Activated gamma-delta T cell (primary cell): ENCODE results near the gene DENND1B.

Experiments used
- DNase-seq: peaks from one replicate; lab custom pipeline; 2025; lab: John Stamatoyannopoulos, UW
- total RNA-seq, 2 donors: gene quantifications; one replicate each; lab custom pipeline; 2026; lab: John Stamatoyannopoulos, UW

The DENND1B gene, protein sequence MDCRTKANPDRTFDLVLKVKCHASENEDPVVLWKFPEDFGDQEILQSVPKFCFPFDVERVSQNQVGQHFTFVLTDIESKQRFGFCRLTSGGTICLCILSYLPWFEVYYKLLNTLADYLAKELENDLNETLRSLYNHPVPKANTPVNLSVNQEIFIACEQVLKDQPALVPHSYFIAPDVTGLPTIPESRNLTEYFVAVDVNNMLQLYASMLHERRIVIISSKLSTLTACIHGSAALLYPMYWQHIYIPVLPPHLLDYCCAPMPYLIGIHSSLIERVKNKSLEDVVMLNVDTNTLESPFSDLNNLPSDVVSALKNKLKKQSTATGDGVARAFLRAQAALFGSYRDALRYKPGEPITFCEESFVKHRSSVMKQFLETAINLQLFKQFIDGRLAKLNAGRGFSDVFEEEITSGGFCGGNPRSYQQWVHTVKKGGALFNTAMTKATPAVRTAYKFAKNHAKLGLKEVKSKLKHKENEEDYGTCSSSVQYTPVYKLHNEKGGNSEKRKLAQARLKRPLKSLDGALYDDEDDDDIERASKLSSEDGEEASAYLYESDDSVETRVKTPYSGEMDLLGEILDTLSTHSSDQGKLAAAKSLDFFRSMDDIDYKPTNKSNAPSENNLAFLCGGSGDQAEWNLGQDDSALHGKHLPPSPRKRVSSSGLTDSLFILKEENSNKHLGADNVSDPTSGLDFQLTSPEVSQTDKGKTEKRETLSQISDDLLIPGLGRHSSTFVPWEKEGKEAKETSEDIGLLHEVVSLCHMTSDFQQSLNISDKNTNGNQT
- 45.9 to 61.7 reads per million in 2 donors for total RNA-seq

- DNase-seq: peak; percentile 82
Measured at GRCh38 chr1:197775282-197776262, at the start of gene DENND1B. DENND1B (minus strand) TSS chr1:197775480; CDS start chr1:197775155, 325 bp downstream.

DNA sequence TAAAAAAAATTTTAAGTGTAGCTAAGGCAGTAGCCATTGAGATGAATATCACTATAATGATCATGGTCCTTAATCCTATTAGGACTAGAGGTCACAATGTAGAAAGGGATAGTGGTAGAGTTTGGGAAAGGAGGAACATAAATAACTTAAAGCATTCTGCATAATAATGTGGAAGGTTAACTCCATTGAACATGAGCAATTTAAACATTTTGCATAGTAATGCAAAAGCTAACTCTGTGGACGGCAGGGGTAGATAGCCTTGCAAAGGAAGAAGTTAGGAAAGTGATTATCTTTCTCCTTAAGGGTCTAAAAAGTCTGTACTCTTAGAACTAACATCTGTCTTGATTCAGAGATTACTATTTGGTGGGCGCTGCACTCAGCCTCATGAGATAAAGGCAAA is 39.0 kb upstream of the DENND1B start:
- DNase-seq: no peak

- DNase-seq: no peak
Measured at GRCh38 chr1:197813741-197814140, 38.5 kb upstream of the DENND1B start.

DNA sequence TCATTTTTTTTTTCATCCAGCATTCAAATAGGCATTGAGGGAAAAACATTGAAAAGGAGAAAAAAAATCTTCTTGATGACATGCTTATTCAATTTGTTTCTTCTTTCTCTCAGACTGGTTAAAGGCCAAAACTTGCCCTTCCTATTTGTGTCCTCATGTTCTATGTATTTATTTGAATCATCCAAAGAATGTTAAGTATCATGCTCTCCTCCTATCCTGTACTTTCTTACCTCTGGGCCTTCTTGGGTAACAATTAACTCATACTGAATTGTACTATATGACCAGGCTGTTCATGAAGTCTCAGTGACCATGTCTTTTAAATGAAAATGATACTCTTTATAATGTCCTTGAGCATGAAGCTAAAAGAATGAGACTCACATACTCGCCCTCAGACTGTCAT is 36.5 kb upstream of the DENND1B start:
- no peak for DNase-seq

DNA sequence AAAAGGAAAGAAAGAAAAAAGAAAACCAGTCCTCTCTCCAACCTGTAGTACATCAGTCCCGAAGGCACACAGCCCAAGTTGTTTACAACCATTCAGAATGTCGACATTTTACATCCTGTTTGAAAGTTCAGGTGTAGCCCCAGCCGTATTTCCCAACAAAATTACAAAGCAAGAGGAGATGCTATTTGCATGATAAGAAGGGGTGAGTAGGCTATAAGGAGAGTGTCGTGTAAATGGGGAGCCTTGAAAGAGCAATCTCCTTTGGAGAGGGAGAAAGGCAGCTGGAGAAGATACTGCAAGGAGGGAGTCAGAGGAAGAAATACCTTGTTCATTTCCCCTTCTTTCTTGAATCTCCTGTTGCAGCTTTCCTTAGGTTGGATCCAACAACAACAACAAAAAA is 35.5 kb upstream of the DENND1B start:
- no peak for DNase-seq

DNA sequence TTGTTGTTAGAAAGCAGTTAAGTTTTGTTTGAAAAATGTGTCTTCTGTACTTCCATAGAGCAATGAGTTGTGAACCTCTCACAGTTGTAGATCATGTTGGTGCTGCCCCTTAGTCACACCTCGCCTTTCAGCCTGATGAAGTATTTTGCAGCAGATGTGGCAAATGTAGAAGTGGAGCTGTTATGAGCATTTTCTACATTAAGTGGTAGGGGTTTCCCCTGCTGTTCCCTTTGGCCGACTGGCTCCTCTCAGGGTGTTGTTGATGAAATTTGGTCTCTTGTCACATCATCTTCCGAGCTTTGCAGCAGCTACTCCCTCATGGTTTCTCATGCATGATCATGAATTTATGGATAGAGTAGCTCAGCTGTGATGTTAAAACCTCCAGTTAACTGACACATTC is 33.6 kb upstream of the DENND1B start:
- DNase-seq: no peak

GRCh38 chr1:197807739-197808453 is 32.6 kb upstream of the DENND1B start:
- DNase-seq: no peak

- DNase-seq: no peak
Measured at GRCh38 chr1:197807216-197807615, 31.9 kb upstream of the DENND1B start.

DNA sequence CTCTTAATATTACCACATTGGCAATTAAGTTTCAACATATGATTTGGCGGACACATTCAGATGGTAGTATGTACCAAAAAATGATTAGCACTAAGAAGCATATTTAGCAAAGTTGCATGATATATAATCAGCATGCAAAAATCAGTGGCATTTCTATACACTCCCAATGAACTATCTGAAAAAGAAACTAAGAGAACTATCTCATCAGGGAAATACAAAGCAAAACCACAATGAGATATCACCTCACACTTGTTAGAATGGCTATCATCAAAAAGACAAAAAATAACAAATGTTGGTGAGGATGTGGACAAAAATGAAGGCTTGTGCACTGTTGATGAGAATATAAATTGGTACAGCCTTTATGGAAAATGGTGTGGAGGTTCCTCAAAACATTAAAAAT is 31.4 kb upstream of the DENND1B start:
- no peak for DNase-seq

DNA sequence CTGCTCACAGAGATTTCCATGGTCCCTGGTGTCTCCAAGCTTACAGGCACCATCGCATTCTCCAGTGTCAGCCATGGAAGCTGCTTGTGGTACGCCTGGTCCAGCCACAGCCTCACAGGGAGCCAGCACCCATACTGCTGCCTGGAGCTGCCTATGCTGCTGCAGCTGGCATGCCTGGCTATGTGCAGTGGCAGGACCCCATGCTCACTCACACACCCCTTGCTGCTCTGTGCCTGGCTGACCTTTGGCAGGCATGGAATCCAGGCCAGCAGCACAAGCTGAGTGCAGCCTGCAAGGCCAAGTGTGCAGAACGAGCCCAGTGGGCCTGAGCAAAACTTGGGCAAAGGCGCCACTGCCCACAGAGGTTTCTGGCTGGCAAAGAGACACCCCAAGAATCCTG is 26.4 kb upstream of the DENND1B start:
- DNase-seq: no peak

- DNase-seq: no peak
Measured at GRCh38 chr1:197801111-197801482, 25.8 kb upstream of the DENND1B start.

DNA sequence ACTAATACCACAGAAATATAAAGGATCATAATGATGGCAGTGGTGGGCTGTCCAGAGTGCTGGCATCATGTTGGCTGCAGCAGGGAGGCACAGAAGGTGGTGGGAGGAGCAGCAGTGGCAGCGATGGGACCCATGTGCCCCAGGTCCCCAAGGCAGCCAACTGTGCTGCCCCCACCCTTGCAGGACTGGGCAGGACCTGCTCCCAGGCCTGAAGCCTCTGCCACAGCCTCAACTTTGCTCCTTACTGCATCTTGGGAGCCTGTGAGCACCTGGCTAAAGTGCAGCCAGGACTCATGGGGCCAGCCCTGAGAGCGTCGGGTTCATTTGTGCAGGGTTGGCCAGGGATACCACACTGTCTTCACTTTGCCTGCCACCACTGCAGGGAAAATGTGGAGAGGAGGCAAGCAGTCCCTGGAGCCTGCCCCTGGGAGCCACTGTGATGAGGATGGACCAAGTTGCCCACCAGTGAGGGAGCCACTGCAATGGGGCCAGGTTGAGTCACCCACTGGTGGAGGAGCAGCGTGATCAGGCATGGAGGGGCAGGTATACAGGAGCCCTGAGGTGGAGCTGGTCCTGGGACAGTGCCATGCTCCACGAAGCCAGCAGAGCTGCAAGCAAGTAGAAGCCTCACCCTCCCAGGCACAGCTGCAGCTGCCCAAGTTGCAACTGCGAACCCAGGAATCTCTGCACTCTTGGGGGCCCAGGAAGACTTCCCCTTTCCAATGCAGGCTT is 25.3 kb upstream of the DENND1B start:
- DNase-seq: no peak

DNA sequence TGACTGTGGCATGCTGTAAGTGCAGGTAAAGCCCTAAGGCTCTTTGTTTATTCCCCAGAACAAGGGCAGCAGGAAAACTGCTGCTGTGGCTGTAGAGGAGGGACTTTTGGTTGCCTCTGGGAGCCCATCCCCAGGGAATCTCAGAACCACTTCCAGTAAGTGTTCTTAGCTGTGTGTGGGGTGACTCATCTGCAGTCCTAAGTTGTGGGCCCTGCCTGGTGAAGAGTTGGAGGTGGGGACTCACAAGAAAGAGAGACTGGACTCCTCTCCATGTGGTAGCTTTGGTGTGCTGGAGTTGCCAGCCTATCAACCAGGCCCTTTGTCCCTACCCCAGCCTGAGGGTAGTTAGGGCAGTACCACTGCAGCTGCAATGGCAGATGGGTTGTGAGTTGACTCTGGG is 24.0 kb upstream of the DENND1B start:
- DNase-seq: no peak

- DNase-seq: no peak
Measured at GRCh38 chr1:197798492-197798891, 23.2 kb upstream of the DENND1B start.

DNA sequence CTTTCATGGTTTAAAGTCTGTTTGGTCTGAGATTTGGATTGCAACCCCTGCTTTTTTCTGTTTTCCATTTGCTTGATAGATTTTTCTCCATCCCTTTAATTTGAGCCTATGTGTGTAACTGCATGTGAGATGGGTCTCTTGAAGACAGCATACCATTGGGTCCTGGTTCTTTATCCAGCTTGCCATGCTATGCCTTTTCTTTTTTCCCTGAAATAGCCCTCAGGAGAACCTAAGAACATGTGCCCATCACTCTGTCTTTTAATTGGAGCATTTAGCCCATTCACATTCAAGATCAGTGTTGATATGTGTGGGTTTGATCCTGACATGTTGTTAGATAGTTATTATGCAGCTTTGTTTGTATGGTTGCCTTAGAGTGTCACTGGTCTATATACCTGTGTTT is 21.7 kb upstream of the DENND1B start:
- DNase-seq: no peak

DNA sequence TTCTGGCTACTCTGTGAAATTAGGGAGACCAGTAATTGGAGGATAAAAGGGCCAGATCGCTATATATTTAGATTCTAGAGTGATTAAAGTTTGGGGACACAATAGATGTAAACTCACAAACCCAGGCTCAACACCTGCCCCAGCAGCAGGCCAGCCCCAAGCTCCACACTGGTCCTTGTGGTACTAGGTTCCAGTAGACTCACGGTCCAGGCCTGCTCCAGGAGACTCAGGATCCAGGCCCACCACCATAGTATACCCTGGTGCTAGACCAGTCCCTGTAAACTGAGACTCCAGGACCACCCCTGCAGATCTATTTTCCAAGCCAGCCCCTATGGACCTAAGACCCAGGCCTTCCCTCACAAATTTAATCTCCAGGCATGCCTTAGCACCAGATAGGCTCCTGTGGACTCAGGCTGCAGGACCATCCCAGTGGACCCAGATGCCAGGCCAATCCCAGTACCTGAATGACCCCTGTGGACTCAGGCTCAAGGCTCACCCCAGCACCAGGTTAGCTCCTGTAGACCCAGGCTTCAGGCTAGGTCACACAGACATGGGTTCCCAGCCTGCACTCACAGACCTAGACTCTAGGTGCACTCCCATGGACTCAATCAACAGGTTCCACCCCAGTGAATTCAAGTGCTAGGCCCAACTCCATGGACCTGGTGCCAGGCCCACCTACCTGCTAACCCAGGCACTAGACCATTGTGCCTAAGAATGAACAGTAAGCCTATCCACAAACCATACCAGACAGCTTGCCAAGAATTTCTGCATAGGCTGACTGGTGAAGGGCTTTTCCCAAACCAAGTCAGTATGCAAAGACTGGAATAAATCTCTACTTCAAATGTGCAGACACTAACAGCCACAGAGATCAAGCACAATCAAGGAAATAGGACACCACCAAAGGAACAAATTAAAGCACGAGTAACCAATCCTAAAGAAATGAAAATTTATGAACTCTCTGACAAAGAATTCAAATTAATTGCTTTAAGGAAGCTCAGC is 13.8 kb upstream of the DENND1B start:
- no peak for DNase-seq

GRCh38 chr1:197787623-197788536 is 12.6 kb upstream of the DENND1B start:
- no peak for DNase-seq

GRCh38 chr1:197787056-197787455 is 11.8 kb upstream of the DENND1B start:
- no peak for DNase-seq
